ENCODE results near the gene VTI1A. TPM values are rescaled to one million over a fixed set of nuclear protein-coding genes. Genes with fewer than 3 reads are reported as not detected.

Gene VTI1A
- total RNA-seq, 1 donor from 2014 or later = 26.3 TPM

DNA sequence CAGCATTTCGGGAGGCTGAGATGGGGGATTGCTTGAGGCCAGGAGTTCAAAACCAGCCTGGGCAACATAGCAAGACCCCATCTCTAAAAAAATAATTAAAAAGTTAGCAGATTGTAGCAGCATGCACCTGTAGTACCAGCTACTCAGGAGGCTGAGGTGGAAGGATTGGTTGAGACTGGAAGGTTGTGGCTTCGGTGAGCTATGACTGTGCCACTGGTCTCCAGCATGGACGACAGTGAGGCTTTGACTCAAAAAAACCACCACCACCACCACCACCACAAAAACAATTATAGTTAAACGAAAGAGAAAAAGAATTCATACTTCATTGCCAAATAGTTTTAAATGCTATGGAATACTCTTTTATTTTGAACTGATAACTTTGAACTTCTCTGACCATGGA lies 63.4 kb downstream of the VTI1A start:
- Mint-ChIP-seq H3K27ac (ENCODE audit: unreplicated experiment) (no peak overlapping the region), H3K27me3 (ENCODE audit: unreplicated experiment) (no peaks in the 10 kb centered on the region), H3K36me3 (ENCODE audit: unreplicated experiment) (peaks cover 4% of the 10 kb centered on the region)

DNA sequence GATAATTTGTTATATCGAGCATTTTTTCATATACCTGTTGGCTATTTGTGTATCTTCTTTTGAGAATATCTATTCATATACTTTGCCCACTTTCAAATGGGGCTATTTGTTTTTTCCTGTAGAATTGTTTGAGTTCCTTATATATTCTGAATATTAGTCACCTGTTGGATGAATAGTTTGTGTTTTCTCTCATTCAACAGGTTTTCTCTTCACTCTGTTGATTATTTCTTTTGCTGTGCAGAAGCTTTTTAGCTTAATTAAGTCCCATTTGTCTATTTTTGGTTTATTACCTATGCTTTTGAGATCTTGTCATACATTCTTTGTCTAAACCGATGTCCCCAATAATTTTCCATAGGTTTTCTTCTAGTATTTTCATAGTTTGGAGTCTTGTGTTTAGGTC lies 65.3 kb downstream of the VTI1A start:
- no peak overlapping the region for H3K27ac Mint-ChIP-seq (ENCODE audit: unreplicated experiment)
- peaks cover 4% of the 10 kb centered on the region for H3K36me3 Mint-ChIP-seq (ENCODE audit: unreplicated experiment)
- H3K9me3 Mint-ChIP-seq (ENCODE audit: unreplicated experiment) = peaks cover 17% of the 10 kb centered on the region
- TF ChIP-seq, protein P1, sequence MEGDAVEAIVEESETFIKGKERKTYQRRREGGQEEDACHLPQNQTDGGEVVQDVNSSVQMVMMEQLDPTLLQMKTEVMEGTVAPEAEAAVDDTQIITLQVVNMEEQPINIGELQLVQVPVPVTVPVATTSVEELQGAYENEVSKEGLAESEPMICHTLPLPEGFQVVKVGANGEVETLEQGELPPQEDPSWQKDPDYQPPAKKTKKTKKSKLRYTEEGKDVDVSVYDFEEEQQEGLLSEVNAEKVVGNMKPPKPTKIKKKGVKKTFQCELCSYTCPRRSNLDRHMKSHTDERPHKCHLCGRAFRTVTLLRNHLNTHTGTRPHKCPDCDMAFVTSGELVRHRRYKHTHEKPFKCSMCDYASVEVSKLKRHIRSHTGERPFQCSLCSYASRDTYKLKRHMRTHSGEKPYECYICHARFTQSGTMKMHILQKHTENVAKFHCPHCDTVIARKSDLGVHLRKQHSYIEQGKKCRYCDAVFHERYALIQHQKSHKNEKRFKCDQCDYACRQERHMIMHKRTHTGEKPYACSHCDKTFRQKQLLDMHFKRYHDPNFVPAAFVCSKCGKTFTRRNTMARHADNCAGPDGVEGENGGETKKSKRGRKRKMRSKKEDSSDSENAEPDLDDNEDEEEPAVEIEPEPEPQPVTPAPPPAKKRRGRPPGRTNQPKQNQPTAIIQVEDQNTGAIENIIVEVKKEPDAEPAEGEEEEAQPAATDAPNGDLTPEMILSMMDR (IDR thresholded peaks at IDR 0.05) = no peak
- no peak overlapping the region for H3K4me3 Mint-ChIP-seq (ENCODE audit: unreplicated experiment)
- DNase-seq (ENCODE audit: extremely low spot score, unreplicated experiment) = no peak
- H3K27me3 Mint-ChIP-seq (ENCODE audit: unreplicated experiment) = no peaks in the 10 kb centered on the region
- no peaks in the 10 kb centered on the region for H3K4me1 Mint-ChIP-seq (ENCODE audit: unreplicated experiment)

More for the DNA sequence above, 63.4 kb downstream of the VTI1A start:
- no peak overlapping the region for H3K4me3 Mint-ChIP-seq (ENCODE audit: unreplicated experiment)
- peaks cover 17% of the 10 kb centered on the region for H3K9me3 Mint-ChIP-seq (ENCODE audit: unreplicated experiment)
- DNase-seq (ENCODE audit: extremely low spot score, unreplicated experiment) = no peak
- no peaks in the 10 kb centered on the region for H3K4me1 Mint-ChIP-seq (ENCODE audit: unreplicated experiment)
- TF ChIP-seq, protein P1 (IDR thresholded peaks at IDR 0.05) = no peak

DNA sequence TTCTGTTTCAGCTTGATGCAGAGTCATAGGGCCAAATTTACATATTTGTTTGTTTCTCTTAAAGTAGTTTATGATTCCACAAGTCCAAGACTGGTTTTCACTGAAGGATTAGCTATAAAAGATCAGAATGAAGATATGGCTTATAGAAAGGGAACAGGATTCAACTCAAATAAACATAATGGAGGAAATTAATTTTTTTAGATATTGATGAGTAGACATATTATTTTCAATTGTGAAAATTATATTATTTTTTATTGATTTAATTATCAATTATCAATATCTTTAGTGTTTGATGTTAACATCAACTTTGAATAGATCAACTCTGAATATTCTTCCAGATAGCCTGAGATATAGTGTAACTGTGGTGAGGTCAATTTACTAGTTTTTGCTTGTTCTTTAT lies 68.1 kb downstream of the VTI1A start:
- Mint-ChIP-seq H3K4me3 (ENCODE audit: unreplicated experiment) (no peak overlapping the region), H3K27me3 (ENCODE audit: unreplicated experiment) (no peaks in the 10 kb centered on the region), H3K9me3 (ENCODE audit: unreplicated experiment) (peaks cover 17% of the 10 kb centered on the region), H3K36me3 (ENCODE audit: unreplicated experiment) (peaks cover 4% of the 10 kb centered on the region), H3K4me1 (ENCODE audit: unreplicated experiment) (no peaks in the 10 kb centered on the region), H3K27ac (ENCODE audit: unreplicated experiment) (no peak overlapping the region)
- TF ChIP-seq, protein P1 (IDR thresholded peaks at IDR 0.05) = no peak
- DNase-seq (ENCODE audit: extremely low spot score, unreplicated experiment) = no peak

- Mint-ChIP-seq H3K4me3 (ENCODE audit: unreplicated experiment) (no peak overlapping the region), H3K36me3 (ENCODE audit: unreplicated experiment) (peaks cover 4% of the 10 kb centered on the region), H3K9me3 (ENCODE audit: unreplicated experiment) (peaks cover 17% of the 10 kb centered on the region), H3K27me3 (ENCODE audit: unreplicated experiment) (no peaks in the 10 kb centered on the region), H3K4me1 (ENCODE audit: unreplicated experiment) (peaks cover 2% of the 10 kb centered on the region), H3K27ac (ENCODE audit: unreplicated experiment) (no peak overlapping the region)
- TF ChIP-seq, protein P1 (IDR thresholded peaks at IDR 0.05) = no peak
- DNase-seq (ENCODE audit: extremely low spot score, unreplicated experiment) = no peak
Observed at GRCh38 chr10:112515852-112516251, 68.8 kb downstream of the VTI1A start.

- Mint-ChIP-seq H3K9me3 (ENCODE audit: unreplicated experiment) (peaks cover 16% of the 10 kb centered on the region), H3K4me3 (ENCODE audit: unreplicated experiment) (no peak overlapping the region), H3K4me1 (ENCODE audit: unreplicated experiment) (peaks cover 4% of the 10 kb centered on the region), H3K27me3 (ENCODE audit: unreplicated experiment) (no peaks in the 10 kb centered on the region), H3K36me3 (ENCODE audit: unreplicated experiment) (peaks cover 4% of the 10 kb centered on the region), H3K27ac (ENCODE audit: unreplicated experiment) (no peak overlapping the region)
- DNase-seq (ENCODE audit: extremely low spot score, unreplicated experiment) = no peak
- TF ChIP-seq, protein P1 (IDR thresholded peaks at IDR 0.05) = no peak
Observed at GRCh38 chr10:112517451-112517862, 70.4 kb downstream of the VTI1A start.

All from osteocyte (in vitro differentiated cells).